Renal cortical epithelial cell (primary cell): Measurements from ENCODE around the gene TMEM87B. TPM values are rescaled to one million over a fixed set of nuclear protein-coding genes. Genes with fewer than 3 reads are reported as not detected.

Experiments
- DNase-seq: peaks from one replicate; pipeline ENCODE4 v3.0.0-alpha.2; 2011; ENCODE audit warnings: low read depth
- total RNA-seq: library from RNA; depleted of rRNA; stranded (reverse); fragments of >200 nt; gene quantifications from 2 replicates; pipeline ENCODE4 v1.2.3, GENCODE V29; 2014

Gene TMEM87B
- total RNA-seq: 37.3 and 59.6 TPM in 2 replicates

GRCh38 chr2:112054847-112055729 is at the start of gene TMEM87B:
Gene TMEM87B, plus strand, starts transcription at chr2:112055269. Its CDS starts 323 bp downstream, at chr2:112055592.
- DNase-seq: peak; percentile 84

- no peak for DNase-seq
Measured at GRCh38 chr2:112005406-112006075, 49.5 kb upstream of the TMEM87B start.

- DNase-seq: peak; percentile 64
Measured at GRCh38 chr2:112006076-112006410, 49.0 kb upstream of the TMEM87B start.

GRCh38 chr2:112007493-112007892 is 47.6 kb upstream of the TMEM87B start:
- DNase-seq: no peak

- DNase-seq: no peak
Measured at GRCh38 chr2:112008910-112009485, 46.1 kb upstream of the TMEM87B start.

- DNase-seq: no peak
Measured at GRCh38 chr2:112010751-112011150, 44.3 kb upstream of the TMEM87B start.

- DNase-seq: no peak
Measured at GRCh38 chr2:112012556-112012955, 42.5 kb upstream of the TMEM87B start.

- no peak for DNase-seq
Measured at GRCh38 chr2:112018846-112019245, 36.2 kb upstream of the TMEM87B start.

GRCh38 chr2:112019569-112019982 is 35.5 kb upstream of the TMEM87B start:
- no peak for DNase-seq

GRCh38 chr2:112020561-112020960 is 34.5 kb upstream of the TMEM87B start:
- no peak for DNase-seq

- DNase-seq: no peak
Measured at GRCh38 chr2:112021290-112021689, 33.8 kb upstream of the TMEM87B start.

GRCh38 chr2:112021781-112022231 is 33.3 kb upstream of the TMEM87B start:
- peak; percentile 42 for DNase-seq

GRCh38 chr2:112023707-112024106 is 31.4 kb upstream of the TMEM87B start:
- no peak for DNase-seq

GRCh38 chr2:112024231-112024630 is 30.8 kb upstream of the TMEM87B start:
- no peak for DNase-seq

GRCh38 chr2:112024896-112025491 is 30.1 kb upstream of the TMEM87B start:
- no peak for DNase-seq

- DNase-seq: no peak
Measured at GRCh38 chr2:112026509-112026908, 28.6 kb upstream of the TMEM87B start.

GRCh38 chr2:112027767-112028166 is 27.3 kb upstream of the TMEM87B start:
- no peak for DNase-seq

GRCh38 chr2:112029164-112029563 is 25.9 kb upstream of the TMEM87B start:
- no peak for DNase-seq

GRCh38 chr2:112031473-112032223 is 23.4 kb upstream of the TMEM87B start:
- DNase-seq: peak; percentile 23

GRCh38 chr2:112032224-112032586 is 22.9 kb upstream of the TMEM87B start:
- no peak for DNase-seq

GRCh38 chr2:112032689-112033465 is 22.2 kb upstream of the TMEM87B start:
- peak; percentile 93 for DNase-seq
